IPS-NIHi11 (cell line): ENCODE measurements around the gene NHEJ1.

Experiments used
- DNase-seq: peaks from one replicate; pipeline ENCODE4 v3.0.0; 2012; ENCODE audit warnings: mixed read lengths, low spot score

Gene NHEJ1

GRCh38 chr2:219087361-219087760 is 73.3 kb downstream of the NHEJ1 start:
- DNase-seq, result no peak

- DNase-seq, result no peak
These were observed 74.4 kb downstream of the NHEJ1 start for GRCh38 chr2:219086196-219086595.

GRCh38 chr2:219084791-219085190 is 75.8 kb downstream of the NHEJ1 start:
- no peak for DNase-seq

- no peak for DNase-seq
These were observed 78.2 kb downstream of the NHEJ1 start for GRCh38 chr2:219082332-219082958.

- no peak for DNase-seq
These were observed 78.8 kb downstream of the NHEJ1 start for GRCh38 chr2:219081701-219082331.

- DNase-seq, result no peak
These were observed 79.5 kb downstream of the NHEJ1 start for GRCh38 chr2:219081096-219081495.

- no peak for DNase-seq
These were observed 81.2 kb downstream of the NHEJ1 start for GRCh38 chr2:219079417-219079816.

GRCh38 chr2:219078951-219079350 is 81.7 kb downstream of the NHEJ1 start:
- DNase-seq, result no peak

GRCh38 chr2:219078126-219078525 is 82.5 kb downstream of the NHEJ1 start:
- DNase-seq, result no peak

GRCh38 chr2:219076253-219076652 is 84.4 kb downstream of the NHEJ1 start:
- DNase-seq, result no peak

- peak; percentile 80 for DNase-seq
These were observed 87.0 kb downstream of the NHEJ1 start for GRCh38 chr2:219073413-219074129.

- no peak for DNase-seq
These were observed 87.8 kb downstream of the NHEJ1 start for GRCh38 chr2:219072741-219073250.

GRCh38 chr2:219071131-219071816 is 89.3 kb downstream of the NHEJ1 start:
- DNase-seq, result no peak

- DNase-seq, result no peak
These were observed 95.1 kb downstream of the NHEJ1 start for GRCh38 chr2:219065484-219065883.

- no peak for DNase-seq
These were observed 98.5 kb downstream of the NHEJ1 start for GRCh38 chr2:219062081-219062480.

GRCh38 chr2:219060821-219061791 is 99.5 kb downstream of the NHEJ1 start, which contains the start of gene IHH:
TSS of gene IHH (minus strand) at chr2:219060921. CDS start at chr2:219060467, 454 bp downstream.
- peak; percentile 75 for DNase-seq

- peak; percentile 40 for DNase-seq
These were observed 100.6 kb downstream of the NHEJ1 start for GRCh38 chr2:219059725-219060682.

- no peak for DNase-seq
These were observed 101.3 kb downstream of the NHEJ1 start for GRCh38 chr2:219059375-219059724.

GRCh38 chr2:219058541-219059374 is 101.9 kb downstream of the NHEJ1 start:
- DNase-seq, result peak; percentile 55
